ENCODE data around the gene LGALS1.
A peak's percentile ranks its signal among the peaks of the same experiment; 100 is the strongest.

DNA sequence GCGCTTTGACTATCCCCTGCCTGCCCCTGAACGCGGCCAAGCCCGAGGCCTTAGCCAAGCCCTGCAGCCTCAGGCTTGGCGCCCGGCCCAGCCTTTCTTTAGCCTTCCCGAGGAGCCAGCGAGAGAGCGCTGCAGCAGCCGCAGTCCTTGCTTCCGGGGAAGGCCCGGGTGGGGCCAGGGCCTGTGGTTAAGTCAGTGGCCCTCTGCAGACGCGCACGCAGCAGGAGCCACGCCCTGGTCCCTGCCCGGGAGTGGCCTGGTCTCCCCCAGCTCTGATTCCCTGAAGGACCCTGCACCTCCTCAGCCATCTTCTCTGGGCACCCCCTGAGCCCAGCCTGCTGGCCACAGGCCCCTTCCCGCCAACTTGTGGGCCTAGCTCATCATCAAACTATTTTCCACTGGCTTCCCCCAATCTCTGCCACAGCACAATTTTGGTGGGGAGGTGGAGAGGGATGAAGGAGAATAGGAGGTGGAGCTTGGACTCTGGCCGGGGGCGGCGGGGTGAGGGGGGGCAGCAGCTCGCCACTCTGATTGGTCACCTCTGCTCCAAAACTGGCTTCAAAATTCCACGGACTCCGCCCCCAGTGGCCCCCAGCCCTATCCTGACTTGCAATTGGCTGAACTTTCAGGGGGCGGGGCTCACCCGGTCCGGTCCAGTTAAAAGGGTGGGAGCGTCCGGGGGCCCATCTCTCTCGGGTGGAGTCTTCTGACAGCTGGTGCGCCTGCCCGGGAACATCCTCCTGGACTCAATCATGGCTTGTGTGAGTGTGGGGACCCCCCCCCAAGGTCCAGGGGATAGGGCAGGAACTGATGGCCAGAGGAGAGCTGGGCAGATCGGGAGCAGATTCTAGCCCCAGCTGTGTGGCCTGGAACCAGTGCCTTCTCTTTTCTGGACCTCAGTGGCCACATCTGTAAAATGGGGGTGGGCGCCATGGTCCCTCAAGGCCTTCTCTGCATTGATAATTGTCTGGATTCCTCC is at the start of gene LGALS1:
- no peak for TF ChIP-seq NFATC3 (IDR thresholded peaks at IDR 0.05)
- no peak for TF ChIP-seq TCF7L2 (IDR thresholded peaks at IDR 0.05; ENCODE audit: low read depth, low read length)
- TF ChIP-seq, protein P1, sequence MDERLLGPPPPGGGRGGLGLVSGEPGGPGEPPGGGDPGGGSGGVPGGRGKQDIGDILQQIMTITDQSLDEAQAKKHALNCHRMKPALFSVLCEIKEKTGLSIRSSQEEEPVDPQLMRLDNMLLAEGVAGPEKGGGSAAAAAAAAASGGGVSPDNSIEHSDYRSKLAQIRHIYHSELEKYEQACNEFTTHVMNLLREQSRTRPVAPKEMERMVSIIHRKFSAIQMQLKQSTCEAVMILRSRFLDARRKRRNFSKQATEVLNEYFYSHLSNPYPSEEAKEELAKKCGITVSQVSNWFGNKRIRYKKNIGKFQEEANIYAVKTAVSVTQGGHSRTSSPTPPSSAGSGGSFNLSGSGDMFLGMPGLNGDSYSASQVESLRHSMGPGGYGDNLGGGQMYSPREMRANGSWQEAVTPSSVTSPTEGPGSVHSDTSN (CRISPR knock-in tag; IDR thresholded peaks at IDR 0.05; ENCODE audit: low read depth): no peak
- TF ChIP-seq, protein P1 (tag; conservative IDR thresholded peaks at IDR 0.05; ENCODE audit: low read depth): no peak
- TF ChIP-seq ZC3H4 (CRISPR knock-in tag; IDR thresholded peaks at IDR 0.05; ENCODE audit: borderline replicate concordance): no peak
- no peak for TF ChIP-seq PRMT5 (CRISPR knock-in tag; IDR thresholded peaks at IDR 0.05)
- peak; percentile 58 for TF ChIP-seq GABPB1 (CRISPR knock-in tag; IDR thresholded peaks at IDR 0.05)

All from K562 (cell line).